Heart right ventricle (tissue), 16 donors: ENCODE data around the gene TRIM63. TPM values are rescaled to one million over a fixed set of nuclear protein-coding genes. Genes with fewer than 3 reads are reported as not detected.

Experiments
- ATAC-seq, 8 donors: fragments of 200-7000 bp; cut with Tn5 transposase; one replicate each; pipeline ENCODE4 v1.9.1; 2020; ENCODE audit warnings: mild to moderate bottlenecking in 8 of 8, moderate library complexity in 8 of 8, moderate number of reproducible peaks in 1 of 8
- DNase-seq, 2 donors: peaks; one replicate each; pipeline ENCODE4 v3.0.0-alpha.2; 2020
- H3K27ac ChIP-seq, 10 donors: fragments of 200-600 bp; sonication (generic) in 2 of 10; one replicate each; pipeline versions ENCODE4 v1.5.0 to v1.8.0; 2020 to 2022; ENCODE audit warnings: mild to moderate bottlenecking in 3 of 10
- H3K27me3 ChIP-seq, 7 donors: fragments of 200-600 bp; one replicate each; pipeline ENCODE4 v1.8.0; 2021 to 2022; ENCODE audit warnings: mild to moderate bottlenecking in 2 of 7
- H3K36me3 ChIP-seq, 9 donors: fragments of 200-600 bp; sonication (generic) in 1 of 9; one replicate each; pipeline versions ENCODE4 v1.5.0 to v1.8.0; 2020 to 2022; ENCODE audit warnings: mild to moderate bottlenecking in 2 of 9
- H3K4me1 ChIP-seq, 9 donors: fragments of 200-600 bp; sonication (generic) in 1 of 9; one replicate each; pipeline versions ENCODE4 v1.5.0 to v1.8.0; 2020 to 2022; ENCODE audit warnings: mild to moderate bottlenecking in 4 of 9
- H3K4me3 ChIP-seq, 10 donors: fragments of 200-600 bp; sonication (generic) in 2 of 10; one replicate each; pipeline versions ENCODE4 v1.5.0 to v1.8.0; 2020 to 2022; ENCODE audit warnings: mild to moderate bottlenecking in 7 of 10, moderate library complexity in 2 of 10
- H3K9me3 ChIP-seq, 11 donors: fragments of 200-600 bp in 10 of 11; sonication (generic) in 2 of 11; one replicate each; pipeline versions ENCODE4 v1.5.0 to v1.8.0; 2013 to 2022; ENCODE audit warnings: mild to moderate bottlenecking in 2 of 11, control low read depth in 1 of 11, moderate library complexity in 1 of 11
- WGBS, 2 donors: extraction: QIAGEN DNeasy Blood & Tissue Kit; methylation state at CpG; one replicate each; pipeline ENCODE4 v1.1.7; 2013; ENCODE audit warnings: inconsistent platforms in 1 of 2; 5-methylcytosine and 5-hydroxymethylcytosine counted together
- intact Hi-C, 10 donors: fragments of 100-400 bp; cut with DNase I; formaldehyde crosslinking; loops; one replicate each; pipeline versions ENCODE4 v1.11.1 to v1.14.2; 2022
- polyA plus RNA-seq, 2 donors: library from polyadenylated mRNA; stranded (reverse); fragments of 200-250 nt; gene quantifications; one replicate each; pipeline ENCODE4 v1.2.3, GENCODE V29; 2013
- total RNA-seq, 10 donors: library from RNA; stranded (reverse); fragmentation: NEBNext Ultra II Directional in 3 of 10; extraction: Animal tissue kit (Norgen Biotek cat#: 25700) in 3 of 10; gene quantifications; one replicate each; pipeline versions ENCODE4 v1.2.1 to v1.2.4, GENCODE V29; 2021 to 2023
- TF ChIP-seq, protein P1 (sequence below), 9 donors: fragments of 200-600 bp; sonication (generic) in 2 of 9; IDR thresholded peaks; one replicate each; pipeline versions ENCODE4 v1.5.0 to v1.8.0; 2021 to 2022; ENCODE audit warnings: antibody characterized with exemption in 9 of 9, mild to moderate bottlenecking in 5 of 9, moderate library complexity in 1 of 9
- donor health status: Arrhythmogenic right ventricular cardiomyopathy.
- donor health status: ischemic (EF 13 %, LVEDD 7.1; RV severe dilation, severe dysfunction).
- donor health status: healthy with polysubstance abuse.
- donor health status: DM: no; HTN: yes; CAD: no.
- donor health status: DM: no; HTN: no; CAD: no.
- donor health status: ischemic (EF 25% LVEDD 6.9; RV normal size, moderate dysfunction).
- donor health status: ischemic (EF 25% LVEDD 5.7; RV mildly dilated, moderate dysfunction).
- donor health status: healthy.
- donor health status: DM: yes; HTN: yes; CAD: no.
- donor health status: Ischemic cardiomyopathy.
- donor health status: ischemic (EF 35%, LVEDD 5.7; RV mildly dilated, moderate dysfunction).
- donor health status: nonischemic (EF 11% LVEDD 7.7; RV severe dilation, severe dysfunction).
- donor health status: DM: yes; HTN: yes; CAD: no.
- donor health status: PGD.
- donor health status: ischemic (EF 29% LVEDD 5.4; RV normal size, mild dysfunction).
- donor health status: nonischemic (EF 23%, LVEDD 6.1; RV moderate dilation, normal function).

The TRIM63 gene
- total and polyA plus RNA-seq, 12 donors = 191 to 415 (median 222) TPM

- ATAC-seq (no peak), DNase-seq (no peak)
- Histone ChIP-seq H3K27me3 (peaks cover 0 to 6% (median 0%) of the 10 kb centered on the region in 7 donors), H3K4me1 (peaks cover 0 to 23% (median 18%) of the 10 kb centered on the region in 9 donors), H3K4me3 (no peak overlapping the region), H3K9me3 (no peaks in the 10 kb centered on the region), H3K36me3 (no peaks in the 10 kb centered on the region), H3K27ac (no peak overlapping the region)
- whole genome bisulfite sequencing, 2 donors = 95 to 97% methylated on average over 4 of the region's 4 CpGs
- TF ChIP-seq, protein P1, sequence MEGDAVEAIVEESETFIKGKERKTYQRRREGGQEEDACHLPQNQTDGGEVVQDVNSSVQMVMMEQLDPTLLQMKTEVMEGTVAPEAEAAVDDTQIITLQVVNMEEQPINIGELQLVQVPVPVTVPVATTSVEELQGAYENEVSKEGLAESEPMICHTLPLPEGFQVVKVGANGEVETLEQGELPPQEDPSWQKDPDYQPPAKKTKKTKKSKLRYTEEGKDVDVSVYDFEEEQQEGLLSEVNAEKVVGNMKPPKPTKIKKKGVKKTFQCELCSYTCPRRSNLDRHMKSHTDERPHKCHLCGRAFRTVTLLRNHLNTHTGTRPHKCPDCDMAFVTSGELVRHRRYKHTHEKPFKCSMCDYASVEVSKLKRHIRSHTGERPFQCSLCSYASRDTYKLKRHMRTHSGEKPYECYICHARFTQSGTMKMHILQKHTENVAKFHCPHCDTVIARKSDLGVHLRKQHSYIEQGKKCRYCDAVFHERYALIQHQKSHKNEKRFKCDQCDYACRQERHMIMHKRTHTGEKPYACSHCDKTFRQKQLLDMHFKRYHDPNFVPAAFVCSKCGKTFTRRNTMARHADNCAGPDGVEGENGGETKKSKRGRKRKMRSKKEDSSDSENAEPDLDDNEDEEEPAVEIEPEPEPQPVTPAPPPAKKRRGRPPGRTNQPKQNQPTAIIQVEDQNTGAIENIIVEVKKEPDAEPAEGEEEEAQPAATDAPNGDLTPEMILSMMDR (IDR thresholded peaks at IDR 0.05) = no peak
- intact Hi-C loops = no loop called here
Measured at GRCh38 chr1:26098602-26099001, 31.2 kb upstream of the TRIM63 start.

DNA sequence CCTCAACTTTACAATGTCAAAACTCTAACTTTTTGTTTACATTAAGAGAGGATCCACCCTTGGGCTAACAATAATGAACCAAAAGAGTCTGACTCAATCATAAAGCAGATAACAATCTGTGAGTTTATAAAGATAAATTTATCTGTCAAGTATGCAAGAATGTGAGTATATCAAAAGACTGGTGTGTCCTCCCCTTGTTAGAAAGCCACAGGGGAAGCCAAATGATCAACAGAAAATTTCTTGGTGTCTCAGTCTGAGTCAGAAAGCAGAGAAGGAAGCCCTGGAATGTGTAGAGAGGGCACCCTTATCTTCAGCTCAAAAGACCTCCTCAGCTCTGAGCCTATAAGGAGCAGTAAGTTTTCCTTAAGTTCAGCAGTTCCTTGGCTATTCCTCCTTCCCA is 30.3 kb upstream of the TRIM63 start:
- H3K27me3 ChIP-seq = peaks cover 0 to 6% (median 0%) of the 10 kb centered on the region in 7 donors
- ATAC-seq (no peak), DNase-seq (no peak)
- peaks cover 0 to 22% (median 18%) of the 10 kb centered on the region in 9 donors for H3K4me1 ChIP-seq
- no peaks in the 10 kb centered on the region for H3K36me3 ChIP-seq
- H3K27ac ChIP-seq = no peak overlapping the region
- intact Hi-C loops = no loop called here
- H3K9me3 ChIP-seq = no peaks in the 10 kb centered on the region
- no peak overlapping the region for H3K4me3 ChIP-seq
- TF ChIP-seq, protein P1 (IDR thresholded peaks at IDR 0.05) = no peak

GRCh38 chr1:26096471-26096870 is 29.0 kb upstream of the TRIM63 start:
- Histone ChIP-seq H3K4me1 (peaks cover 0 to 22% (median 18%) of the 10 kb centered on the region in 9 donors), H3K36me3 (no peaks in the 10 kb centered on the region), H3K27ac (peak overlapping the region in 1 of 10 donors; percentile 91), H3K9me3 (no peaks in the 10 kb centered on the region), H3K4me3 (no peak overlapping the region), H3K27me3 (peaks cover 0 to 6% (median 0%) of the 10 kb centered on the region in 7 donors)
- ATAC-seq (no peak), DNase-seq (no peak)
- TF ChIP-seq, protein P1 (IDR thresholded peaks at IDR 0.05) = no peak
- intact Hi-C loops = no loop called here
- WGBS, 2 donors = 82 to 91% methylated on average over 2 of the region's 2 CpGs

GRCh38 chr1:26094677-26095383 is 27.4 kb upstream of the TRIM63 start:
- Histone ChIP-seq H3K36me3 (no peaks in the 10 kb centered on the region), H3K4me3 (peak overlapping the region in 5 of 10 donors; percentile 21 to 33 (median 21)), H3K27ac (peak overlapping the region; percentile 31 to 92 (median 87)), H3K27me3 (peaks cover 0 to 14% (median 0%) of the 10 kb centered on the region in 7 donors), H3K9me3 (no peaks in the 10 kb centered on the region), H3K4me1 (peaks cover 0 to 22% (median 18%) of the 10 kb centered on the region in 9 donors)
- intact Hi-C loops = loop anchor here in 4 of 10 donors (1.0 to 5.0 kb wide), 6 partner anchors 28 to 59 kb away; partner anchors contain the start of gene TRIM63 (in 3 of the 4)
- ATAC-seq = peak; percentile 43 to 88 (median 72)
- WGBS, 2 donors = 9 to 15% methylated on average over 17 of the region's 17 CpGs
- peak; percentile 45 to 52 for DNase-seq
- TF ChIP-seq, protein P1 (IDR thresholded peaks at IDR 0.05) = peak in 3 of 9 donors; percentile 26 to 39 (median 32)
